H1 (cell line): Measurements from ENCODE around the gene FBXL14. TPM values are rescaled to one million over a fixed set of nuclear protein-coding genes. Genes with fewer than 3 reads are reported as not detected.

ENCODE experiments used
- CTCF ChIA-PET: fragments of 300-600 bp; sonication (Branson Sonifier 250); formaldehyde crosslinking; loops from one replicate; lab custom pipeline; 2021; ENCODE audit not compliant: partially characterized antibody; lab: Charles Lee
- POLR2A ChIA-PET: fragments of 300-600 bp; sonication (Branson Sonifier 250); formaldehyde crosslinking; loops from one replicate; lab custom pipeline; 2021; ENCODE audit warnings: inconsistent platforms; ENCODE audit not compliant: partially characterized antibody; lab: Charles Lee
- DNase-seq, 2 experiments: peaks; one replicate each; pipeline versions ENCODE4 v3.0.0 to v3.0.0-alpha.2; 2010 to 2022; ENCODE audit warnings: low spot score in 2 of 2, low read depth in 1 of 2, mixed read lengths in 1 of 2
- FAIRE-seq: peaks from 2 replicates; lab custom pipeline; 2011; peaks lifted over from hg19 to GRCh38; lab: Jason Lieb, UNC
- H2AFZ ChIP-seq: 2 replicates; pipeline ENCODE4 v1.8.1; 2012; ENCODE audit warnings: low read length, inconsistent platforms
- H2AK5ac ChIP-seq: 2 replicates; pipeline ENCODE4 v1.6.1; 2013; ENCODE audit warnings: low read depth, low read length
- H2BK120ac ChIP-seq: replicated peaks from 2 replicates; pipeline ENCODE3; 2013; ENCODE audit warnings: low read depth, low read length, inconsistent platforms
- H2BK12ac ChIP-seq: 2 replicates; pipeline ENCODE4 v1.6.1; 2013; ENCODE audit warnings: low read depth, low read length
- H2BK15ac ChIP-seq: 2 replicates; pipeline ENCODE4 v1.6.1; 2013; ENCODE audit warnings: low read length
- H2BK20ac ChIP-seq: 2 replicates; pipeline ENCODE4 v1.6.1; 2013; ENCODE audit warnings: low read length
- H2BK5ac ChIP-seq: 2 replicates; pipeline ENCODE4 v1.6.1; 2013; ENCODE audit warnings: low read depth, low read length
- H3K14ac ChIP-seq: 2 replicates; pipeline ENCODE4 v1.6.1; 2013; ENCODE audit warnings: inconsistent platforms; ENCODE audit not compliant: insufficient read length
- H3K18ac ChIP-seq: 2 replicates; pipeline ENCODE4 v1.6.1; 2013; ENCODE audit warnings: low read length; ENCODE audit errors: extremely low read depth
- H3K23ac ChIP-seq: 2 replicates; pipeline ENCODE4 v1.6.1; 2013; ENCODE audit warnings: inconsistent platforms; ENCODE audit not compliant: insufficient read length
- H3K23me2 ChIP-seq: 2 replicates; pipeline ENCODE4 v1.6.1; 2013; ENCODE audit warnings: low read depth, low read length
- H3K27ac ChIP-seq: 2 replicates; pipeline ENCODE4 v1.6.1; 2011; ENCODE audit warnings: low read depth, low read length, inconsistent platforms
- H3K27me3 ChIP-seq, 4 experiments: replicated peaks in 1 of 4; 1 replicate in 1 of 4; 2 replicates in 3 of 4; pipeline versions ENCODE4 v1.6.1 to v1.8.1; 2011 to 2013; ENCODE audit warnings: low read length in 3 of 4, mild to moderate bottlenecking in 3 of 4, inconsistent platforms in 2 of 4, mixed read lengths in 2 of 4, moderate library complexity in 1 of 4; ENCODE audit not compliant: control insufficient read depth in 3 of 4, insufficient read depth in 3 of 4; ENCODE audit errors: extremely low read depth in 1 of 4
- H3K36me3 ChIP-seq, 4 experiments: 2 replicates each; pipeline versions ENCODE4 v1.6.1 to v1.8.1; 2011 to 2013; ENCODE audit warnings: mild to moderate bottlenecking in 4 of 4, low read length in 3 of 4, moderate library complexity in 2 of 4, control low read depth in 1 of 4, inconsistent platforms in 1 of 4; ENCODE audit not compliant: insufficient read depth in 4 of 4, control insufficient read depth in 2 of 4
- H3K4ac ChIP-seq: replicated peaks from 2 replicates; pipeline ENCODE3; 2013; ENCODE audit warnings: low read length, low read depth, mixed read lengths, inconsistent platforms; ENCODE audit not compliant: insufficient read length
- H3K4me1 ChIP-seq, 4 experiments: replicated peaks in 1 of 4; 1 replicate in 1 of 4; 2 replicates in 3 of 4; pipeline versions ENCODE4 v1.6.1 to v1.8.1; 2011 to 2013; ENCODE audit warnings: low read length in 3 of 4, inconsistent platforms in 2 of 4, mixed read lengths in 1 of 4; ENCODE audit not compliant: insufficient read depth in 4 of 4, control insufficient read depth in 3 of 4
- H3K4me2 ChIP-seq, 2 experiments: 2 replicates each; pipeline versions ENCODE4 v1.6.1 to v1.8.1; 2011 to 2013; ENCODE audit warnings: low read depth in 2 of 2, low read length in 2 of 2, control low read depth in 1 of 2, inconsistent platforms in 1 of 2, mild to moderate bottlenecking in 1 of 2; ENCODE audit not compliant: insufficient read depth in 1 of 2
- H3K4me3 ChIP-seq, 4 experiments: fragments of 200-600, 300-600 bp in 1 of 4; sonication (generic), shearing (Covaris generic), sonication (Bioruptor Twin) in 1 of 4; 2 replicates each; pipeline versions ENCODE4 v1.5.1 to v1.8.1; 2011 to 2016; ENCODE audit warnings: low read length in 4 of 4, low read depth in 3 of 4, control low read depth in 2 of 4, inconsistent platforms in 2 of 4, mild to moderate bottlenecking in 2 of 4, mixed read lengths in 1 of 4, moderate library complexity in 1 of 4; ENCODE audit not compliant: insufficient read depth in 2 of 4; ENCODE audit errors: extremely low read depth in 1 of 4
- H3K56ac ChIP-seq: replicated peaks from 2 replicates; pipeline ENCODE3; 2013; ENCODE audit warnings: low read depth, mild to moderate bottlenecking, mixed read lengths, low read length, inconsistent platforms; ENCODE audit not compliant: insufficient read length
- H3K79me1 ChIP-seq: 2 replicates; pipeline ENCODE4 v1.6.1; 2013; ENCODE audit warnings: low read depth, low read length, control low read depth
- H3K79me2 ChIP-seq, 2 experiments: 2 replicates each; pipeline versions ENCODE4 v1.6.1 to v1.8.1; 2012 to 2013; ENCODE audit warnings: low read length in 2 of 2, mild to moderate bottlenecking in 2 of 2, inconsistent platforms in 1 of 2; ENCODE audit not compliant: insufficient read depth in 2 of 2, control insufficient read depth in 1 of 2
- H3K9ac ChIP-seq, 4 experiments: replicated peaks in 1 of 4; 1 replicate in 1 of 4; 2 replicates in 3 of 4; pipeline versions ENCODE4 v1.6.1 to v1.8.1; 2011 to 2013; ENCODE audit warnings: low read depth in 3 of 4, low read length in 3 of 4, control low read depth in 2 of 4, mild to moderate bottlenecking in 2 of 4, moderate library complexity in 2 of 4, inconsistent platforms in 1 of 4; ENCODE audit errors: extremely low read depth in 1 of 4
- H3K9me3 ChIP-seq, 2 experiments: 2 replicates each; pipeline versions ENCODE4 v1.6.1 to v1.8.1; 2012 to 2013; ENCODE audit warnings: mild to moderate bottlenecking in 2 of 2, moderate library complexity in 2 of 2, control low read depth in 1 of 2, inconsistent platforms in 1 of 2, low read depth in 1 of 2, low read length in 1 of 2, mixed read lengths in 1 of 2; ENCODE audit not compliant: insufficient read depth in 2 of 2
- H4K20me1 ChIP-seq, 2 experiments: replicated peaks in 1 of 2; 2 replicates each; pipeline versions ENCODE3 to v1.8.1; 2011 to 2013; ENCODE audit warnings: inconsistent platforms in 2 of 2, low read length in 2 of 2, mild to moderate bottlenecking in 1 of 2; ENCODE audit not compliant: insufficient read depth in 2 of 2, control insufficient read depth in 1 of 2
- H4K5ac ChIP-seq: 2 replicates; pipeline ENCODE4 v1.6.1; 2013; ENCODE audit warnings: low read length, low read depth, mixed read lengths, inconsistent platforms; ENCODE audit not compliant: insufficient read length
- H4K8ac ChIP-seq: 2 replicates; pipeline ENCODE4 v1.8.0; 2013; ENCODE audit warnings: mild to moderate bottlenecking, moderate library complexity, low read length, inconsistent platforms; ENCODE audit not compliant: insufficient read depth; ENCODE audit errors: extremely low read depth
- H4K91ac ChIP-seq: replicated peaks from 2 replicates; pipeline ENCODE3; 2013; ENCODE audit warnings: low read length, mixed read lengths, inconsistent platforms; ENCODE audit not compliant: insufficient read length
- EZH2 ChIP-seq: fragments of 200-600 bp; sonication (generic); IDR thresholded peaks from 2 replicates; pipeline ENCODE4 v1.7.1; 2012; ENCODE audit warnings: low read depth, mild to moderate bottlenecking, moderate library complexity, low read length, inconsistent platforms; ENCODE audit not compliant: severe bottlenecking
- GABPA ChIP-seq: IDR thresholded peaks from 2 replicates; pipeline ENCODE4 v1.6.1; 2011; ENCODE audit warnings: mild to moderate bottlenecking, low read length, moderate library complexity, borderline replicate concordance; ENCODE audit not compliant: insufficient read depth
- KDM4A ChIP-seq: IDR thresholded peaks from one replicate; pipeline ENCODE4 v1.7.1; 2012; ENCODE audit warnings: low read depth, mild to moderate bottlenecking, moderate library complexity, low read length, inconsistent platforms; ENCODE audit not compliant: severe bottlenecking
- SUZ12 ChIP-seq: fragments of 200-600 bp; sonication (generic); IDR thresholded peaks from 2 replicates; pipeline ENCODE4 v1.6.1; 2012; ENCODE audit warnings: mild to moderate bottlenecking, inconsistent platforms, low read length, moderate library complexity, mixed read lengths
- TCF12 ChIP-seq: IDR thresholded peaks from 2 replicates; pipeline ENCODE4 v1.6.1; 2011; ENCODE audit warnings: low read depth, mild to moderate bottlenecking, low read length
- WGBS, 2 experiments: shearing (Covaris generic) in 1 of 2; methylation state at CpG; one replicate each; pipeline versions ENCODE4 v1.1.6 to v1.1.7; 2013 to 2015; ENCODE audit warnings: low lambda C conversion rate in 2 of 2, mixed read lengths in 2 of 2, inconsistent platforms in 1 of 2, low coverage in 1 of 2, missing lambda C conversion rate in 1 of 2; ENCODE audit not compliant: insufficient replicate concordance in 2 of 2, insufficient coverage in 1 of 2, insufficient read length in 1 of 2; ENCODE audit errors: extremely low coverage in 1 of 2, missing lambda C conversion rate in 1 of 2; 5-methylcytosine and 5-hydroxymethylcytosine counted together
- polyA plus RNA-seq, 7 experiments: library from polyadenylated mRNA; depleted of rRNA in 3 of 7; stranded (reverse) in 5 of 7; unstranded in 2 of 7; fragments of >200 nt in 5 of 7; fragments of 200-250 nt in 2 of 7; gene quantifications; 1 replicate in 5 of 7; 2 replicates in 1 of 7; 4 replicates in 1 of 7; pipeline versions ENCODE4 v1.2.1 to v1.2.3, GENCODE V29; 2011 to 2013; ENCODE audit warnings: missing spikeins in 2 of 7, mixed read lengths in 2 of 7
- total RNA-seq: library from RNA; stranded (reverse); fragmentation: NEBNext Ultra II Directional; extraction: Animal tissue kit (Norgen Biotek cat#: 25700); gene quantifications from 2 replicates; pipeline ENCODE4 v1.2.1, GENCODE V29; 2021

FBXL14 gene
- total and polyA plus RNA-seq, 2 of the 8 experiments (the other 6 are each of a cell fraction or from before 2014, with no cell fraction given): 5.5 to 9.6 TPM

DNA sequence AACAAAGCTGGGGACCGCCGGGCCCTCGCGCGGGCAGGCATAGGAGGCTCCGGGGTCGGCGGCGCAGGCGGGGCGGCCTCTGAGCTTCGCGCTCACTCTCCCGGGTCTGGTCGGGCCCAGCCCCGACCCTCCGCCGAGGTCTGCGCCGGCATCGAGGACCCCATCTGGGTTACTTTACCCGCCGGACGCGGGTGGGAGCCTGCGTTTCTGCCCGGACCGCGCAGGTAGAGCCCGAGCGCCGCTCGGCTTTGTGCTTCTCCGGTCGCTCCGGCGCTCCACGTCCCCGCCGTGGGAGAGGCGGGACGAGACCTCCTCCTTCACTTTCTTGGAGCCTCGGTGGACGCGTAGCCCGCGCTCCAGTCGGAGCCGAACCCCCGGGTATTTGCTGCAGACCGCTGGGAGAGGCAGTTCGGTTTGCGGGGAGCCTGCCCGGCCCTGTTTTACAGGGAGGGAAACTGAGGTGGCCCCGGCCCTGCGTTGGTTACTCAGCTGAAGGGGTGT, 63.2 kb downstream of the FBXL14 start:
- Histone ChIP-seq H3K4me2 (peak overlapping the region; percentile 56 to 82), H2AFZ (0 out of 2 replicates have a peak overlapping the region, but pooled peaks have one; percentile 22), H3K79me2 (no peaks in the 10 kb centered on the region; a peak in 1 of 4 replicates), H2BK20ac (no peak overlapping the region), H3K9ac (peak overlapping the region in 1 of 4 experiments; percentile 67; a peak in 1 of 7 replicates), H4K8ac (peak overlapping the region; percentile 53; the same call in 1 of the 2 replicates), H2BK5ac (no peak overlapping the region), H3K36me3 (no peaks in the 10 kb centered on the region; a peak in 1 of 8 replicates), H3K27me3 (peaks cover 55 to 87% (median 74%) of the 10 kb centered on the region in 4 experiments), H3K23ac (no peak overlapping the region), H2BK120ac (no peak overlapping the region), H3K18ac (no peak overlapping the region), H4K20me1 (peaks cover 0 to 9% of the 10 kb centered on the region in 2 experiments), H3K4ac (no peak overlapping the region), H4K5ac (no peak overlapping the region), H3K23me2 (peaks cover 2% of the 10 kb centered on the region; the same call in 1 of the 2 replicates), H3K4me1 (peaks cover 0 to 5% (median 4%) of the 10 kb centered on the region in 4 experiments; a peak in 5 of 7 replicates), H3K14ac (no peak overlapping the region), H3K4me3 (peak overlapping the region; percentile 19 to 62 (median 30)), H3K79me1 (no peaks in the 10 kb centered on the region), H2AK5ac (no peak overlapping the region), H2BK12ac (0 out of 2 replicates have a peak overlapping the region, but pooled peaks have one; percentile 39), H2BK15ac (no peak overlapping the region), H3K9me3 (no peaks in the 10 kb centered on the region), H4K91ac (no peak overlapping the region), H3K27ac (no peak overlapping the region), H3K56ac (no peak overlapping the region)
- FAIRE-seq: no peak
- ChIA-PET CTCF (interaction anchor here (0.5 kb wide), 1 partner anchor 76 kb away, joined by 3 read pairs; no protein-coding TSS in a partner anchor), POLR2A (no interaction called here)
- TF ChIP-seq TCF12 (no peak), EZH2 (peak; percentile 99), GABPA (no peak), KDM4A (peak; percentile 14), SUZ12 (peak; percentile 99)
- 5% methylated on average over 39 of the region's 56 CpGs; no CpG with 5 or more reads in 1 of the 2 experiments for WGBS, 2 experiments
- DNase-seq: no peak
